ENCODE measurements around the gene WNT8B.

DNA sequence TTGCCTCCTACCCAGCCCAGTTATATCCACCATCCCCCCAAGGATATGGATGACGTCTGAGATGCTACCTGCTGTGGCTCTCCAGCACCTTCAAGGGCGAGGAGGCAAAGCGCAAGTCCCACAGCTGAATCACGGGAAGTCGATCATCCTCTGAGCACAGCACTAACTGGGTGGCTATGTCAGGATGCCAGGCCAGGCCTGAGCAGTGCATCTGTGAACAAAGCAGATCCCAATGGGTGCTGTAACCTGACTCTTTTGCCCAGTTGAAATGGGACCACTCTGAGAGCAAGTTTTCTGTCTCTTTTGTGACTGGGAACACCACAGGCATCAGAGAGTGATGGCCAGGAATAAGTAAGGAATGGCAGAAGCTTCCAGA lies 44.5 kb downstream of the WNT8B start:
- TF ChIP-seq GATA2 (IDR thresholded peaks at IDR 0.05; ENCODE audit: low read depth, low read length) = no peak
- no peak for TF ChIP-seq GATA3 (IDR thresholded peaks at IDR 0.05; ENCODE audit: low read depth, low read length)
